H7 (cell line): Measurements from ENCODE around the gene CNKSR3. TPM values are rescaled to one million over a fixed set of nuclear protein-coding genes. Genes with fewer than 3 reads are reported as not detected.

Experiments
- DNase-seq: peaks from one replicate; pipeline ENCODE4 v3.0.0; 2012
- H3K27me3 ChIP-seq: 2 replicates; pipeline ENCODE4 v1.6.0; 2011; ENCODE audit warnings: mild to moderate bottlenecking, low read length; ENCODE audit not compliant: control insufficient read depth, insufficient read depth
- H3K36me3 ChIP-seq: replicated peaks from 2 replicates; pipeline ENCODE4 v1.5.1; 2011; ENCODE audit warnings: low read length; ENCODE audit not compliant: control insufficient read depth, insufficient read depth
- H3K4me3 ChIP-seq: 2 replicates; pipeline ENCODE4 v1.5.1; 2011; ENCODE audit warnings: low read depth, mild to moderate bottlenecking, control low read depth, low read length, moderate library complexity; ENCODE audit not compliant: insufficient read depth
- total RNA-seq: library from RNA; depleted of rRNA; stranded (reverse); fragments of >200 nt; shearing (Covaris generic); gene quantifications from 2 replicates; pipeline ENCODE4 v1.2.3, GENCODE V29; 2014

Gene CNKSR3
- total RNA-seq, 1 experiment from 2014 or later = 8.8 TPM

DNA sequence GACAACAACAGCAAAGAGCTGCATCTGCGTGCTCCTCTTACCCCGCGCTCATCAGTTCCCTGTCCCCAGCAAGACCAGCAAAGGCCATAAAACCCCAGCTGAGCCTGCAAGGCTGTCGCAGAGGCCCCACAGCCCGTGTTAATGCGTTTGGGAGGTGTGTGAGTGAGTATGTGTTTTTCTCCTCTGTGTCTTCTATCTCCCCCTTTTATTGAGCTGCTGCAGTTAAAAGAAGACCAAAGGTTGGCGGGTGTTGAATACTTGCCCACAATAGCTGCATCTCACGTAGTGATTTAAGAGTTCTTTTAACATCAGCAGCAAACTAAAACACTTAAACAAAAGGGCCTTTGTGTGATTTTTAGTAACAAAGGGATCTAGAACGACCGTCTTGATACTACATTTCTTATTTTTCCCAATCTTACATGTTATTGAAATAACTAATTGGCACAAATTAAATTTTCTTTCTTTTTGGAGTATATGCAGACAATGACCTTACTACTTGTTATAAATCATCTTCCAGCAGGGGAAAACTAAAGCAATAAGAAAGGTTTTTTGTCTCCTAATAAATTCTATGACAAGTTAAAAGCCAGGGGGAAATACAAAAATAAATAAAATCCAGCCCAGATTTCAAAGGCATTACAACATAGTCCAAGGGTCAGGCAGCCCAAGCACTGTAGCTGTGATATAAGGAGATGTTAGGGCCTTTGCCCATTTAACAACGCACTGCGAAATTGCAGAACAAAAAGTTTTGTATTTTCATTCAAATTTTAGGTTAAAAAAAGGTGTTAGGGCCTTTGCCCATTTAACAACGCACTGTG is 27.2 kb upstream of the CNKSR3 start:
- Histone ChIP-seq H3K27me3 (peaks cover 5% of the 10 kb centered on the region; the same call in 1 of the 2 replicates), H3K36me3 (no peaks in the 10 kb centered on the region)
- DNase-seq = no peak

DNA sequence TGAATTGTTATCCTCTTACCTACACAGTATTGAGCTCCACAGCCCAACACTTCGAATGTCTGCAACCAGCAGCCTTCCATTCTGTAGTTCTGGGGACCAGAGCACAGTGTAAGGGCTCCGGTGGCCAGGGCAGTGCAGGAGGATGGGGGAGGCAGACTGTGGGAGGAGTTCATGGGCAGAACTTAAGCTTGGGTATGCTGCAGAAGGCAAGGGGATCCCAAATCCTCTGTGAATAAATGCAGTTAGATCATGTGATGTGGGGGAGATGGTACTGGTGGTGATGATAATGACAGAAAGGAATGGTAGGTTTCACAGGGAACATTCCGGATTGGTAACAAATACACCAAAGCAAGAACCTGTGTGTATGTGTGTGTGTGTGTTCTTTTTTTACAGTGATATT is 26.5 kb upstream of the CNKSR3 start:
- no peak overlapping the region for H3K4me3 ChIP-seq
- no peaks in the 10 kb centered on the region for H3K36me3 ChIP-seq
- DNase-seq = no peak
- peaks cover 3% of the 10 kb centered on the region; the same call in 1 of the 2 replicates for H3K27me3 ChIP-seq

More for the DNA sequence above, 27.2 kb upstream of the CNKSR3 start:
- no peak overlapping the region for H3K4me3 ChIP-seq

DNA sequence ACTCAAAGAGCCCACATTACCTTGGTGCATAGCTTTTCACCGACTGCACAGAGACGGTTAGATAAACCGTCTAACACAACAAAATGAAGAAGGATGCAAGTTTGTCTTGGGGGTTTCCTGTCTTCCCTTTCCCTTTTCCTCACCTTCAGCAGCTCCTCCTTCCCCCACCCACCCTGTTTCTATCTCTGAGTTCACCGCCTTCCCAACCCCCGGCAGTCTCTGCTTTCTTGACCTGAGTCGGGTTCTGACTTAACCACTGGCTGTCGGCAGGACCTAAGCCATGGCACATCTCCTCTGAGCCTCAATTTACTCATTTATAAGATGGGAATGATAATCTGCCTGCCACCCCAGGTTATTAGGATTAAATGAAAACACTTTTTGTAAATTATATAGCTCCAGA is 25.8 kb upstream of the CNKSR3 start:
- DNase-seq = no peak
- Histone ChIP-seq H3K36me3 (no peaks in the 10 kb centered on the region), H3K27me3 (no peaks in the 10 kb centered on the region; the same call in 1 of the 2 replicates), H3K4me3 (no peak overlapping the region)

DNA sequence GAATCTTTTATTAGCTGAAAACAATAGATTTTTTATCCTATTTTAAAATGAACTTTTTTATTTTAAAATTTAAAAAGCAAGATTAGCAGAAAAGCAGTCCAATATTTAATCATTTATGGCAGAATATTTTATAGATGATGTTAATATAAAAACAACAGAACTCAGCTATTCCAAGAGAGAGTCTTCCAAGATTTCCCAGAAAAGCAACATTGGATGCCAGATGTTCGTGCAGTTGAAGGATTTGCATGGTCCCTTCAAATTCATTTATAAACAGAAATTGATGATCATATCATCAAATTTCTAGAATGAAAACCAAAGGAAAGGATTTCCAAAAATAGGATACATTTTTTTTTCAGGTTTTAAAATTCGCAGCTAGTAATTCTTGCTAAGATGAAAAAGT is 25.4 kb upstream of the CNKSR3 start:
- Histone ChIP-seq H3K27me3 (no peaks in the 10 kb centered on the region; the same call in 1 of the 2 replicates), H3K36me3 (no peaks in the 10 kb centered on the region), H3K4me3 (no peak overlapping the region)
- no peak for DNase-seq

DNA sequence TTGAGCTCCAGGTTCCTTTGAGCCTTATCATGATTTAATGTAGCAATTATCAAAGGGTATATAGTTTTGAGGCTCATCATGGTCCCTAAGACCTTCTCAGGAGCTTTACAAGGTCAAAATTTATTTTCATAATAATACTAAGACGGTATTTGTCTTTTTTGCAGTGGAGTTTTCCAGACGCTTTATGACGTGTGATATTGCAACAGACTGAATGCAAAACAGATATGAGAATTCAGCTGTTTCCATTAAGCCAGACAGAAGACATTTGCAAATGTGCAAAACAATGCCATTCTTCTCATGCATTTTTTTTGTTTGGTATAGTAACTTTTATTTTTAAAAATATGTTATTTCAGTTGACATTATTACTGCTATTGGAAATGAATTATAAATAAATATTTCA is 24.7 kb upstream of the CNKSR3 start:
- no peaks in the 10 kb centered on the region for H3K27me3 ChIP-seq
- no peaks in the 10 kb centered on the region for H3K36me3 ChIP-seq
- no peak for DNase-seq
- H3K4me3 ChIP-seq = no peak overlapping the region

DNA sequence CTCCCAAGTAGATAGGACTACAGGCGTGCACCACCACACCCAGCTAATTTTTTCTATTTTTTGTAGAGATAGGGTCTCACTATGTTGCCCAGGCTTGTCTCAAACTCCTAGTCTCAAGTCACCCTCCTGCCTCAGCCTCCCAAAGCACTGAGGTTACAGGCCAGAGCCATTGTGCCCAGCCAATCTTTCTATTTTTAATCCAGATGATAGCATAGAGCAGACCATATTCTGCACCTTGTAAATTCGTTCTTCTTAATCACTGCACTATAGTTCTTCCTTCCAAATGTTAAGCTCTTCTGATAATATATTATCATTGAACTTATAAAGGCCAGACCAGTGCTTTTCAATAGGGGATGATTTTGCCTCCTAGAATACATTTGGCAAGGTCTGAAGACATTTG is 24.0 kb upstream of the CNKSR3 start:
- H3K4me3 ChIP-seq = no peak overlapping the region
- DNase-seq = no peak
- no peaks in the 10 kb centered on the region for H3K27me3 ChIP-seq
- H3K36me3 ChIP-seq = no peaks in the 10 kb centered on the region

DNA sequence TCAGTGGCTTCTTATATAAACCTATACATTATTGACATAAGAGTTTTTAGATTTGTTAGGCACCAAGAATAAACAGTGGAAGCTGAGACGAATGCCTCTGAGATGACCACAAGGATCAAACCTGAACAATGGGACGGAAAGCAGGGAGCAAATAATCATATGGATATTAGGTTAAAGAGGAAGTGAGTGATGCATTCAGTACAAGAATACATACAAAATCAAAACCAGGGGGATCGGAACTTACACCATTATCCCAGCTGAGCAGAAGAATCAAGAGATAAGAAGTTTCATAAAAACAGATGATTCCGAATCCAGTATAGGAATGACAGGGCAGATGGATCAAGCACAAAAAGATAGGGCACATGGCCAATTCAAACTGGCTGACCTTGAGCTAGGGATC is 21.9 kb upstream of the CNKSR3 start:
- no peaks in the 10 kb centered on the region for H3K36me3 ChIP-seq
- DNase-seq = no peak
- H3K4me3 ChIP-seq = no peak overlapping the region
- H3K27me3 ChIP-seq = no peaks in the 10 kb centered on the region

DNA sequence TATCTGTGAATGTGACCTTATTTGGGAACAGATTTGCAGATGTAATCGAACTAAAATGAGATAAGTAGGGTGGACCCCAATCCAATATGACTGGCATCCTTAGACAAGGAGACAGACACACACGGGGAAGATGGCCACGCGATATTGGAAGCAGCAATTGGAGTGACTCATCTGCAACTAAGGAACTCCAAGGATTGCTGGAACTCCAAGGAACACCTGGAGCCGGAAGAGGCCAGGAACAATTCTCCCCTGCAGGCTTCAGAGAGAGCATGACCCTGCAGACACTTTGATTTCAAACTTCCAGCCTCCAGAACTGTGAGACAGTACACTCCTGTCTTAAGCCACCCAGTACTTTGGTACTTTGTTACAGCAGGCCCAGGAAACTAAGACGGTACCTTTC is 19.5 kb upstream of the CNKSR3 start:
- no peak for DNase-seq

DNA sequence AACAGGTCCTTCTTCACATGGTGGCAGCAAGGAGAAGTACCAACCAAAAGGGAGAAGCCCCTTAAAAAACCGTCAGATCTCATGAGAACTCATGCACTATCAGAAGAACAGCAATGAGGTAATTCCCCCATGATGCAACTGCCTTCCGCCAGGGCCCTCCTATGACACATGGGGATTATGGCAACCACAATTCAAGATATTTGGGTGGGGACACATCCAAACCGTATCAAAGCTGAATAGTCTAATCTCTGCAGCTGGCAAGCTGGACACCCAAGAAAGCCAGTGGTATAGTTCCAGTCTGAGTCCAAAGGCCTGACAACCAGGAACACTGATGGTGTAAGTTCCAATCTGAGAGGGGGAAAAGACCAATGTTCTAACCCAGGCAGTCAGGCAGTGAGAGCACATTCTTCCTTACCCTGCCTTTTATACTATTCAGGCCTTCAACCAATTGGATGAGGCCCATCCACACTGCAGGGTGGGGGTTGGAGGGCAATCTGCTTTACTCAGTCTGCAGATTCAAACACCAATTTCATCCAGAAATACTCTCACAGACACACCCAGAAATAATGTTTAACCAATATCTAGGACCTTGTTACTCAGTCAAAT is 17.9 kb upstream of the CNKSR3 start:
- Histone ChIP-seq H3K27me3 (no peaks in the 10 kb centered on the region), H3K36me3 (no peaks in the 10 kb centered on the region), H3K4me3 (no peak overlapping the region)
- DNase-seq = no peak

More for the DNA sequence above, 19.5 kb upstream of the CNKSR3 start:
- Histone ChIP-seq H3K36me3 (no peaks in the 10 kb centered on the region), H3K27me3 (no peaks in the 10 kb centered on the region), H3K4me3 (no peak overlapping the region)

DNA sequence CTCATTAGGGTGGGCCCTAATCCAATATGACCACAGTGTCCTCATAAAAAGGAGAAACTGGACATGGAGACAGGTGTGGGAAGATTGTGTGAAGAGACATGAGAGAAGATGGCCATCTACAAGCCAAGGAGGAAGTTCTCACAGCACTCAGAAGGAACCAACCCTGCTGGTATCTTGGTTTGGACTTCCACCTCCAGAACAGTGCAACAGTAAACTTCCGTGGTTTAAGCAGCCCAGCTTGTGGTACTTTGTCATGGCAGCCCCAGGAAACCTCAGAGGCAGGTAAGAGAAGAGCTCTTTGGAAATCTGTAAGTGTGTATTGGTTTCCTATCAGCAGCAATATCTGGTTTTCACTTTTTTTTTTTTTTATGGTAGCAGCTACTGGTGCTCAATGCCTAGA is 16.5 kb upstream of the CNKSR3 start:
- no peak for DNase-seq
- Histone ChIP-seq H3K4me3 (no peak overlapping the region), H3K36me3 (no peaks in the 10 kb centered on the region), H3K27me3 (no peaks in the 10 kb centered on the region)

DNA sequence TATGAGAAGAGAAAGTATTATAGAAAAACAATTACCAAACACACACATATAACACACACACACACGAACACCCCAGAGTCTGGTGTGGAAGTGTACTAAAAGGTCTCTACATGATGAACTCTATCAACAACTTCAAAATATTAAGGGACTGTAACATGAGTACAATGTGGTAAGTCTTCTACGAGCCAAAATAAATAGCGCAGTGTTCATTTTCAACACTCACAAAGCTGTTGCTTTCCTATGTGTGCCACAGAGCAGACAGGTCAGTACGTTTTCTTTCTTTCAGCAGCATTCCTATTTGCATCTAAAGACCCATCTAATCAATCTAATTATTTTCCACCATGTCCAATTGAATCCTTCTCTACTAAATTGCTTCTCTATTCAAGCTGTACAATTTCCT is 12.1 kb upstream of the CNKSR3 start:
- no peaks in the 10 kb centered on the region for H3K27me3 ChIP-seq
- no peaks in the 10 kb centered on the region for H3K36me3 ChIP-seq
- no peak overlapping the region for H3K4me3 ChIP-seq
- DNase-seq = no peak

DNA sequence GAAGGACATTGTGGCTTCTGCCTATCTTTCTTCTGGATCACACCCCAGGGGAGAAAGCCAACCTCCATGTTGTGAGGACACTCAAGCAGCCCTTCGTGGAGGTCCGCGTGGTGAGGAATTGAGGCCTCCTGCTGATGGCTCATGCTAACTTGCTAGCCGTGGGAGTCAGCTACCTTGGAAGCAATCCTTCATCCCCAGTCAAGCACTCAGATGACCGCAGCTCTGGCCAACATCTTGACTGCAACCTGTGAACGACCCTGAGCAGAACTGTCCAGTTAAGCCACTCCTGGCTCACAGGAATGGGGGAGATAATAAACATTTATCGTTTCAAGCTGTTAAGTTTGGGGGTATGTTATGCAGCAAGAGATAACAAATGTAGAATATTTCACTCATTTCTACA is 10.9 kb upstream of the CNKSR3 start:
- Histone ChIP-seq H3K27me3 (no peaks in the 10 kb centered on the region), H3K4me3 (no peak overlapping the region), H3K36me3 (no peaks in the 10 kb centered on the region)
- no peak for DNase-seq

DNA sequence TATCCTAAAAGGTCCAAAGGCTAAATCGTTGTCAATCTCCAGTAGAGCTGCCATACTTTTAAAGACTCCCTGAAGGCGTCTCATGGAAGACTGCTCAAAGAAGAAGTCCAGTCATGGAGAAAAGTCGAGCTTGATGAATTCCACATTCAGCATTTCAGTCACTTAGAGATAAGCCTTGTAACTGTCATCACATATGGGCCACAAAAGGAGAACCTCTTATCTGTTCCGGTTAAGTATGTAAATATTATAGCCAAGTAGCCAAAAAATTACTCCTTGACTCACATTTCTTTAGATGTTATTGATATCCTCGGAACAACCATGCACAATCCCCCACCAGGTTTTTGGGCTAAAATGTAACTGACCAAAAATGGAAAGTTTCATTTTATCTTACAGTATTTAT is 9.8 kb upstream of the CNKSR3 start:
- no peak for DNase-seq

DNA sequence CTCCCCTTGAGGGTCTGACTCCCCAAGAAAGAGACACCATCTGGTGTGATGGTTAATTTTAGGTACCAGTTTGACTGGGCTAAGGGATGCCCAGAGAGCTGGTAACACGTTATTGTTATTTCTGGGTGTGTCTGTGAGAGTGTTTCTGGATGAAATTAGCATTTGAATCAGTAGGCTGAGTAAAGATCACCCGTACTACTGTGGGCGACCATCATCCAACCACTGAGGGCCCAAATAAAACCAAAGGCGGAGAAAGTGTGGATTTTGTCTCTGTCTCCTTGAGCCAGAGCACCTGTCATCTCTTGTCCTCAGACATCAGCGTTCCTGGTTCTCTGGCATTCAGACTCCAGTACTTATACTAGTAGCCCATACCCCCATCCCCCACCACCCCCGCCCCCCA is 7.9 kb upstream of the CNKSR3 start:
- DNase-seq = no peak
- no peak overlapping the region for H3K4me3 ChIP-seq
- no peaks in the 10 kb centered on the region for H3K36me3 ChIP-seq
- H3K27me3 ChIP-seq = no peaks in the 10 kb centered on the region

More for the DNA sequence above, 9.8 kb upstream of the CNKSR3 start:
- no peak overlapping the region for H3K4me3 ChIP-seq
- H3K27me3 ChIP-seq = no peaks in the 10 kb centered on the region
- H3K36me3 ChIP-seq = no peaks in the 10 kb centered on the region

DNA sequence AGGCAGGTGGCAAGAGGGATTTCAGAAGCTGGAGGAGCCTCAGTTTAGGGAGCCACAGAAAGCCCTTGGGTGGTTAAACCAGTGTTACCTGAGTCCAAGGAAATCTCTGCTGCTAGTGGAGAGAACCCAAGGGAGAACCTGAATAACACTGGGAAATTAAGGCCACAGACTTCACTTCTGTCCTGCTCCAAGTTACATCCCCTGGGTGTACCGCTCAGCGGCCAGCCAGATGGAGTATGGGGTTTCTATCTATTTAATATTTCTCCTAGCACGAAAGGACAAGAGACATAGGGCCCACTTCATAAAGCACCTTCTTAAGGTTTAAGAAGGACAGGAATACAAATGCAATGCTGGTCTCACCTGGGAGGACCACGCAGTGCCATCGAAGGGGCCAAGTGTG is 5.8 kb upstream of the CNKSR3 start:
- Histone ChIP-seq H3K27me3 (peaks cover 2% of the 10 kb centered on the region; the same call in 1 of the 2 replicates), H3K4me3 (no peak overlapping the region)

More for the DNA sequence above, 5.8 kb upstream of the CNKSR3 start:
- DNase-seq = no peak
- H3K36me3 ChIP-seq = no peaks in the 10 kb centered on the region
